HG02759 (cell line): ENCODE results near the gene TMEM236.

Experiments
- ATAC-seq: cut with Tn5 transposase; IDR thresholded peaks from one replicate; pipeline ENCODE4 v1.9.1; 2021; ENCODE audit warnings: mild to moderate bottlenecking, moderate library complexity; ENCODE audit not compliant: unreplicated experiment

TMEM236 gene

GRCh38 chr10:17787087-17787961 lies 35.3 kb downstream of the TMEM236 start:
- no peak for ATAC-seq

GRCh38 chr10:17788646-17789045 lies 36.6 kb downstream of the TMEM236 start:
- ATAC-seq, result no peak

DNA sequence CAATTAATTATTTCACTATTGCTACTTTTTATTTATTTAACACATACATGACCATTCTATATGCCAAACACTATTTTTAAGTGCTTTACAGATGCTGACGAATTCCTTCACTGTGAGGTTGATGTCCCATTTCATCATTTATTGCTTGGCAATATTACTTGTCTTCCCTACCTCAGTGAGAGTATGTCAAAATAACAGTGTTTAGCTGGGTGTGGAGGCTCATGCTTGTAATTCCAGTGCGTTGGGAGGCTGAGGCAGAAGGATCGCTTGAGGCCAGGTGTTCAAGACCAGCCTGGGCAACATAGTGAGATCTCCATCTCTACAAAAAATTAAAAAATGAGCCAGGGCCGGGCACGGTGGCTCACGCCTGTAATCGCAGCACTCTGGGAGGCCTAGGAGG lies 37.4 kb downstream of the TMEM236 start:
- ATAC-seq, result no peak

DNA sequence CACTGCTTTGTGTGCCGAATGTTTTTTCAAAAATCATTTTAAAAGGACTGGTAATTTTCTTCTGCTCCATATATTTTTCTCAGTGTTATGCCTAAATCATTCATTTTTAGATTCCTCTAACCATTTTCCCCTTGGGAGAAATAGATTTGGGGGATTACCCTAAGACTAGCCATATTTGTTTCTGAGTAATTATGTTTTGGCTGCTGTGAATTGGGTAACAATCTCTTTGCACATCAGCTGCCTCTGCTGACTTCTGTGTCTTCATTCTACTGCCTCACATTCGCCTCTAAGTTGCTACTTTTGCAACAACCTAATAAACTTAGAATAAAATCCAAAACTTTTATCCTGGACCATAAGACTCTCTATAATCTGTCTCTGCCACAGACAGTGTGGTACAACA lies 38.6 kb downstream of the TMEM236 start:
- no peak for ATAC-seq

DNA sequence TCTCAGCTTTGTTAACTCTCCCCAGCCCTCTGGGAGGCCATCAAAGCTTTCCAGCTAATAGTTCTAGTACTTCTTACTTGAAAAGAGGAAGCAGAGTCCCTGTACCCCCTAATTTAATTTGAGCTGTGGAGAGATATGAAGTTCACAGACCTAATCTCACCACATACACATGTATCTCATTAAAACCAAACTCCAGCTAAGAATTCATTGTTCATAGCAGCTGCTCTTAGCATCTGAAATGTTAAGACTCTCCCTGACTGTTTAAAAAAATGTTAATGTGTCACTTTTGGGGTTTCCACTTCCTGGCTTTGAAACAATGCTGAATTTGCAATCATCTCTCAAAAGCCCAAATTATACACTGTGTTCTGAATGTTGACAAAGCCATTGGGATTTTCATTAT lies 41.0 kb downstream of the TMEM236 start:
- ATAC-seq, result no peak

GRCh38 chr10:17793823-17794644 lies 42.0 kb downstream of the TMEM236 start:
- ATAC-seq, result no peak

DNA sequence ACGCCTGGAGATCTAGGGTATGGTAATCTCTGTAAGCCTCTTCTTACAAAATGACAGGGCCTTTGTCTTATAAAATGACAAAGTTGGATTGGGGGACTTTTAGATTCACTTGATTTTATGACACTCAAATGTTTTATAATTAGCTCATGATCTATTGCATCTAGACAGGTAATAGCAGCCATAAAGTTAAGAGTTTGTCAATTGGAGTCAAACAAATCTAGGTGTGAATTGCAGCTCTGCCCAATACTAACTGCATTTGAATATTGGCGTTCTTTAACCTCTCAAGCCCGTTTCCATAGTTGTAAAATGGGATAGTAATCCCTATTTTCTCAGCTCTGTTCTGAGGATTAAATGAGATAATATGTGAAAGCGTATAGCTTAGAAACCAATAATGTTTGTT lies 43.1 kb downstream of the TMEM236 start:
- ATAC-seq, result no peak

DNA sequence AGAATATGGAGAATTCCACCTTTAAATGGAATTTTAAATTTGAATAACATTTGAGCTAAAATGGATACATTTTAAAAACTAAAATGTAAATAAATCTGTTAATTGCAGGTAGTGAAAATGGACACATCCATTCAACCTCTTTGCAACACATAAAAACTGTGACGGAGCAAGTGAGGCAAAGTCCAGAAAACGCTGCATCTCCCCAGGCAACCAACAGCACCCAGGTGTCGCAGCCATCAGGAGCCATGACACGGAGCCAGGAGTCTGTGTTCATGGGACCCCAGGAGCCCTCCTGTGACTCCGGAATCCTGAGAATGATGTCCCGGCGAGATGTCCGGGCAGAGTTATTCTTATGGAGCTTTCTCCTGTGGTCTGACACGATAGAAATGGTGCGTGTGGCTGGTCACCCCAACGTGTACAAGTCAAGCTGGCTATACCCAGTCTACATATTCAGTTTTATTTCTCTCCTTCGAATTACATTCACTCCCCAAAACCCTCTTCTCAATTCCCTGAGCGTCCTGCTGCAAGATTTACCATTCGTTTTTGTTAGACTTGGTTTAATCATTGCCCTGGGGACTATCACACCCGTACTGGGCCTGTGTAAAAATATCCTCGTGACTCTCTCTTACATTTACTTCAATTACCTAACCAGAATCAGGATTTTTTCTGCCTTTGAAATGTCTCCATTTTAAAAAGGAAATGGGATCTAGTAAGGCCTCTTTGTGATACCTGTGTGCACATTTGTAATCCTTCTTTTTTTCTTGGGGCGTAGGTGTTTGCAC lies 44.0 kb downstream of the TMEM236 start:
- no peak for ATAC-seq

GRCh38 chr10:17801507-17801906 lies 49.5 kb downstream of the TMEM236 start:
- no peak for ATAC-seq

GRCh38 chr10:17802350-17802749 lies 50.3 kb downstream of the TMEM236 start:
- no peak for ATAC-seq

- no peak for ATAC-seq
Measured at GRCh38 chr10:17802976-17803375, 51.0 kb downstream of the TMEM236 start.

DNA sequence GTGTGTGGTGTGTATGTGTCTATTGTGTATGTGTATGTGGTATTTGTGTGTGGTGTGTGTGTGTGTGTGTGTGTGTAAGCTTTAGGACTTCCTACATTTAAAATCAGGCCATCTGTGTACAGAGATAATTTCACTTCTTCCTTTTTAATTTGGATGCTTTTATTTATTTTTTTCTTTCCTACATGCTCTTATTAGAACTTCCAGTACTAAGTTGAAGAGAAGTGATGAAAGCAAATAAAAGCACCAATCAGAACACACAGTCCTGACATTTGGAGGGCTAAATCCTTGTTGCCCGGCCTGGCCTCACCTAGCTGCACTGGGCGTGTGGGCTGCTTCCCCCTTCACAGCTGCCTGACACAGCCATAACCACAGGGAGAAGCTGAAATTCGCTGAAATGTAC lies 53.3 kb downstream of the TMEM236 start:
- no peak for ATAC-seq

DNA sequence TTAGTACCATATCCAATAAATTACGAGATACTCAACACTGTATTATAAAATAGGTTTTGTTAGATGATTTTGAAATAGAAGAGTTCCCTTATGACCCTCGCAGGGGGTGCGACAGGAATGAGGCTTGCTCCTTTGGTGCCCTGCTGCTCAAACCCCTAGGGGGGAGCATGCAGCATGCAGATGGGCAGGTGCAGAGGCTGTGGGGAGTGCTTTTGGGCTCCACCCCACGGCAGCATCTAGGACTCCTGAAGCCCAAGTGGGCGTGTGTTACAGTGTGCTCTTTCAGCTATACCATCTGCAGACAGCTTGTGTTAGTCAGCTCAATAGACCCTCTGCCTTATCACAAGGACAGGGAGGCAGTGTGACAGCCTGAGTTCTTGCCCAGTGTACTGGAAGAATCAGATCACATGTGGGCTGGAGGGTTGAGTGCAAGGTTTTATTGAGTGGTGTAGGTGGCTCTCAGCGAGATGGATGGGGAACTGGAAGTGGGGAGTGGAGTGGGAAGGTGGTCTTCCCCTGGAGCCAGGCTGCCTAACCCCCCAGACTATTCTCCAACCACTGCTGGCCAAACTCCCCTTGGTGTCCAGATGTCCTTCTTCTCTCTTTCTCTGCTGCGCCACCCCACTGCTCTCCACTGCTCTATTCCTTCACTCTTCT lies 54.0 kb downstream of the TMEM236 start:
- peak; percentile 79 for ATAC-seq

- no peak for ATAC-seq
Measured at GRCh38 chr10:17808971-17809841, 57.2 kb downstream of the TMEM236 start, which contains the start of gene MRC1. MRC1 (plus strand) TSS chr10:17809348; CDS start chr10:17809466, 118 bp downstream.

- ATAC-seq, result no peak
Measured at GRCh38 chr10:17811146-17811865, 59.3 kb downstream of the TMEM236 start.

DNA sequence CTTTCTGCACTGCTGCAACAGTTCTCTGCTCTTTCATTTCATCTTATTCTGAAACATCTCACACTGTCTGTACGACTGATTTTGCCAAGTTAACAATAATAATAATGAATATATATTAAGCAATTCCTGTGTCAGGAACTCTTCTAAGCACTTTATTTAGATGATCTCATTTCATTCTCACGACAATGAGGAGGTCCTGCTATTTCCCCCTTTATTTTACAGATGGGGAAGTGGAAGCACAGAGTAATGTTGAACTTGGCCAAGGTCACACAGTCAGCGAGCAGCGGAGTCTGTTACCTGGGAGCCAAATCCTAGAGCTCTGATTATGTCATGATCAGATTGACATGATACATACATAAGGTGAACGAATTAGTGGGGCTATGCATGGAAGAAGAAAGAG lies 63.0 kb downstream of the TMEM236 start:
- no peak for ATAC-seq

GRCh38 chr10:17816199-17816598 lies 64.2 kb downstream of the TMEM236 start:
- ATAC-seq, result no peak

- no peak for ATAC-seq
Measured at GRCh38 chr10:17817316-17817715, 65.3 kb downstream of the TMEM236 start.

DNA sequence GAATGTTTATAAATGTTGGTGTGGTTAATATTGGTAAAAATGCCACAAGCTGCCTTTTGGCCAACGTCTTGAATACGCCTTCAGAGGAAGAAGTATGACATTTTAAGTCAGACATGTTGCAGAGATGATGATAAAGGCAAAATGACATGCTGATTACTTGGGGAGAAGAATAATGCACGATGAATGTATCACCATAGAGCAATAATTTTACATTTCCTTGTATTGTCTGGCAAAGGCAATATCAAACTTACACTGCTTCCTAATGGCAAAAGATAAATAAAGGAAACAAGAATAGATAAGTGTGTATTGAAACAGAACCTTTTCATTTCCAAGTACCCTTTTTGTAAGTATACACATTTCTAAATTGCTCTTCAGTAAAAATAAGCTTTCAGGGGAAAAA lies 65.8 kb downstream of the TMEM236 start:
- ATAC-seq, result no peak
